Neutrophil (primary cell): ENCODE measurements around the gene PKP3.

Experiments used
- H3K27ac ChIP-seq: fragments of 200-600 bp; sonication (generic); 2 replicates; pipeline ENCODE4 v1.5.1; 2016; ENCODE audit warnings: mild to moderate bottlenecking, moderate library complexity
- H3K27me3 ChIP-seq: fragments of 200-600 bp; sonication (generic); 2 replicates; pipeline ENCODE4 v1.6.0; 2016; ENCODE audit warnings: mild to moderate bottlenecking
- H3K36me3 ChIP-seq: fragments of 200-600 bp; sonication (generic); 2 replicates; pipeline ENCODE4 v1.5.1; 2017
- H3K4me1 ChIP-seq, 2 experiments: fragments of 200-600 bp in 1 of 2; sonication (generic) in 1 of 2; 1 replicate in 1 of 2; 2 replicates in 1 of 2; pipeline versions ENCODE4 v1.5.1 to v1.6.1; 2013 to 2016; ENCODE audit warnings: low read depth in 1 of 2, low read length in 1 of 2, mild to moderate bottlenecking in 1 of 2, moderate library complexity in 1 of 2; ENCODE audit not compliant: control insufficient read depth in 1 of 2, insufficient read depth in 1 of 2
- H3K4me3 ChIP-seq, 2 experiments: fragments of 200-600 bp in 1 of 2; sonication (generic) in 1 of 2; 1 replicate in 1 of 2; 2 replicates in 1 of 2; pipeline ENCODE4 v1.5.1; 2013 to 2016; ENCODE audit warnings: low read depth in 1 of 2, low read length in 1 of 2, mild to moderate bottlenecking in 1 of 2, moderate library complexity in 1 of 2
- H3K9me3 ChIP-seq: fragments of 200-600 bp; sonication (generic); 2 replicates; pipeline ENCODE4 v1.5.1; 2016
- CTCF ChIP-seq: fragments of 200-600 bp; sonication (generic); IDR thresholded peaks from 2 replicates; pipeline ENCODE4 v1.5.1; 2016; ENCODE audit warnings: antibody characterized with exemption

Gene PKP3

DNA sequence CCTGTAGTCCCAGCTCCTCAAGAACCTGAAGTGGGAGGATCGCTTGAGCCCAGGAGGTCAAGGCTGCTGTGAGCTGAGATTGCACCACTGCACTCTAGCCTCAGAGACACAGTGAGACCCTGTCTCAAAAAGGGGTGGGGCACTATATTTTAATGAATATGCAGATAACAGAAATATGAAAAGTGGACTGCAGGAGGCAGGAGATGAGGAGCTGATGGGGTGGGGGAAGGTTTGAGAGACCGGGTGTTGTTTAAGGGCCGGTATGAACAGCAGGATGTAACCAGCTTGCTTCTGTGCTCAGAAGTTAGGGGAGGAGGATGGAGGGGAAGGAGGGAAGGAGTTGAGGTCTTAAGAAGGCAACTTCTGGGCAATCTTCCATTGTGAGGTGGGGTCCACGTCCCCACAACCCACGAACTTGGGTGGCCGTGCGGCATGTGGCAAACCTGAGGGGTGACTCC is 26.0 kb upstream of the PKP3 start:
- no peaks in the 10 kb centered on the region for H3K4me1 ChIP-seq
- no peaks in the 10 kb centered on the region for H3K36me3 ChIP-seq
- no peak overlapping the region for H3K27ac ChIP-seq
- H3K27me3 ChIP-seq: peaks cover 84% of the 10 kb centered on the region
- no peaks in the 10 kb centered on the region for H3K9me3 ChIP-seq
- TF ChIP-seq CTCF: no peak
- no peak overlapping the region for H3K4me3 ChIP-seq

DNA sequence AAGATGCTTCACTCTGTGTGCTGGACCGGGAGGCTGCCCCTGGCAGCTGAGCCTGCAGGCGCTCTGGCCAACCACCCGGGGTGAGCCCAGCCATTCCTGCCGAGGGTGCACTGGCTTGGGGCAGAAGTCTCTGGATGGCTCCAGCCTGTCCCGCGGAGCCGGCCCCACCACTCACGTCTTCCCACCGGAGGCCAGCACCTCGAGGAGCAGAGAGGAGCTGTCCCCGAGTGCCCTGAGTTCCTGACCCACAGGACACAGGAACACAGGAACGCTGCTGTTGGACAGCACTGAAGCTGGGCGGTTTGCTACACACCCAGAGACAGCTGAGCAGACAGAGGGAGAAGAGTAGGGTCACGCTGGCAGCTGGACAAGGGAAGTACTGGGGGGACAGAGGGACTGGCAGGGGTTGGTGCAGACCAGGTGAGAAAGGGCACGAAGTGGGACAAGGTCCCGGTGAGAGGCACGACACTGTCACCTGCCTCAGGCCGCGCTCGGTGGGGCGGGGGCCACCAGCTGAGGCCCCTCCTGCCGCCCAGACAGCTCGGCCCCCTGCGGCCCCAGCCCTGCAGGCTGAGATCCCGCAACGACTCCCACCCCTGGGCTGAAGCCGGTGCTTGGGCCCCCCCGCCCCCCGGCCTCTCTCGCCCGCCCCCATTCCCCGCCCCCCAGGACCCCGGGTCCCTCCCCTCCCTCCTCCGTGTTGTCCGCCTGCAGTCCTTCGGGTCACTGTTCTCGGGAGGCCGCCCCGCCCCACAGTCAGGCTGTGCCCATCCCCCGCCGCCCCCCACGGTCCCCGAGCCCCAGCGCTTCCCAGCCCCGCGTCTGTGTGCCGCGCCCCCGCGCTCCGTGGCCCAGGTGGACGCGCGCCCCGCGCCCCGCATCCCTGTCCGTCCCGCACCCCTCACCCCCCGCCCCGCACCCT is 25.3 kb upstream of the PKP3 start:
- no peak for TF ChIP-seq CTCF
- Histone ChIP-seq H3K9me3 (no peaks in the 10 kb centered on the region), H3K27me3 (peaks cover 89% of the 10 kb centered on the region), H3K4me3 (no peak overlapping the region), H3K27ac (no peak overlapping the region), H3K36me3 (no peaks in the 10 kb centered on the region), H3K4me1 (no peaks in the 10 kb centered on the region)

- peaks cover 93% of the 10 kb centered on the region for H3K27me3 ChIP-seq
- no peaks in the 10 kb centered on the region for H3K9me3 ChIP-seq
- no peak within 1 kb of the TSS for H3K27ac ChIP-seq
- no peaks in the 10 kb centered on the region for H3K4me1 ChIP-seq
- no peak for TF ChIP-seq CTCF
- no peak within 1 kb of the TSS for H3K4me3 ChIP-seq
- no peaks in the 10 kb centered on the region for H3K36me3 ChIP-seq
These were observed 24.5 kb upstream of the PKP3 start, which contains the start of gene B4GALNT4 for GRCh38 chr11:369336-370018. Gene B4GALNT4, plus strand, starts transcription at chr11:369499. Its CDS starts 305 bp downstream, at chr11:369804.

DNA sequence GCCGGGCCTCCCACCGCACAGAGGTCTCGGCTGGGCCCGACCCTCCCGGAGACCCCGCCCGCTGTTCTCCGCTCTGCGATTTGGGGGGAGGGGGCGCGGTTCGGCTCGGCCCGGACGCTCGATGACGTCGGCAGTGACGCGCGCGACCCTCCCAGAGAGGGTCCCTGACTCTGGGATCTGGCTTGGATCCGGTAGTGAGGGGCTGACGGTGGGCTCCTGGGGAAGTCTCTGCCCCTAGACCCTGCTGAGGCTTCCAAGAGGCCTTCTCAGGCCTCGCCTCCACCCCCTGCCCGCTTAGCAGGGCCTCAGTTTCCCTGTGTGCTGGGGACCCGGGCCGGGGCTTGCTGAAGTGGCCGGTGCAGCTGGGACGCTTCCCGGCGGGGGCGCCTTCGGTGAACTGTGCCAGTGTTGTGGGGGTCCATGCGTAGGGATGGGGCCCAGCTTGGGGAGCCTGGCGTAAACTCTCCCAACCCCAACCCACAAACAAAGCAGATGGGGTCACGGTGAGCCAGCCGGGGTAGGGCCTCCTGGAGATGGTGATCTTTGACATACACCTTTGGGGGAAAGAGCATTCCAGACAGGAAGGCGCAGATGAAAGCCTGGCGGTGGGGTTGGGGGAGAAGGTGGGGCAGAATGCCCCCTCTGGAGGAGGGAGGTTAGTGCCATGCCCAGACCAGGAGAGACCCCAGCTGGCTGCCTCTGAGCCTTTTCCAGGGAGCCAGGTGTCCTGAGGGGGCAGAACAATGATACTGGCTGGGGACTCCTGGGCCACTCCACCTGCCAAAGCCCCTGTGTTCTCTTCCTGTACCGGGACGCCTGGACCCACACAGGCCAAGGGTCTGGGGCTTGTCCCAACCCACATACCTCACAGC is 23.7 kb upstream of the PKP3 start:
- Histone ChIP-seq H3K4me3 (no peak overlapping the region), H3K27me3 (peaks cover 86% of the 10 kb centered on the region), H3K4me1 (no peaks in the 10 kb centered on the region), H3K36me3 (no peaks in the 10 kb centered on the region), H3K27ac (no peak overlapping the region), H3K9me3 (no peaks in the 10 kb centered on the region)
- TF ChIP-seq CTCF: no peak

DNA sequence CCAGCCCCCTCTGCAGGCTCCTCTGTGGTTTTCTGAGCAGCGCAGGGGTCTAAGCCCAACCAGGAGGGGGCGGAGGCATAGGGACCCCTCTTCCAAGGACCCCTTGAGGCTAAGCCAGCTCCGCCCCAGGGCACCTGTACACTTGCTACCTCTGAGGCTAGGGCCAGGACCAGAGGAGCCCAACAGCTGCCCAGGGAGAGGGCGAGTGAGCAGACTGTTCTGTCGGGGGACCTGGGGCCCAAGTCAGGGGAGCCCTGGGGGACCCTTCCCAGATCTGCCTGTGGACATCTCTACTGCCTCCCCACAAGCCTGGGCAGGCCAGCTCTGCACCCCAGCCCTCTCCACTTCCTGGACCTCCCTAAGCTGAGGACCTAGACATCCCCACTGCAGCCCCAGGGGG is 23.0 kb upstream of the PKP3 start:
- no peaks in the 10 kb centered on the region for H3K4me1 ChIP-seq
- TF ChIP-seq CTCF: no peak
- no peaks in the 10 kb centered on the region for H3K36me3 ChIP-seq
- no peak overlapping the region for H3K27ac ChIP-seq
- H3K27me3 ChIP-seq: peaks cover 78% of the 10 kb centered on the region
- no peaks in the 10 kb centered on the region for H3K9me3 ChIP-seq
- H3K4me3 ChIP-seq: no peak overlapping the region
